ENCODE data around the gene TNNT1.

The TNNT1 gene

DNA sequence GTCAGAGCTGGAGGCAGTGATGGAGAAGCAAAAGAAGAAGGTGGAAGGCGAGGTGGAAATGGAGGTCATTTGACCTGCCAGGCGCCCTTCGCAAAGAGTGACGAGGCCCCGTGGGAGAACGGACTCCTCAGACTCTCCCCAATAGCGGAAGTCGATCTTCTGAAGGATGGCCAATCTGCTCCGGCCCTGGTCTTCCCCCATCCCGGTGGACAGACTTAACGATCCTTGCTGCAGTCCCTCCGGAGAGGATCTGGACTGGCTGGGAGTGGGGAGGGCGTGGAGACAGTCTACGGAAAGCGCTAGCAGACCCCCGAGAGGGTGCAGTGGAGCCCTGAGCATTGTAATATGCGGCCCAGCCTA lies 61.5 kb downstream of the TNNT1 start:
- DNase-seq = no peak

DNA sequence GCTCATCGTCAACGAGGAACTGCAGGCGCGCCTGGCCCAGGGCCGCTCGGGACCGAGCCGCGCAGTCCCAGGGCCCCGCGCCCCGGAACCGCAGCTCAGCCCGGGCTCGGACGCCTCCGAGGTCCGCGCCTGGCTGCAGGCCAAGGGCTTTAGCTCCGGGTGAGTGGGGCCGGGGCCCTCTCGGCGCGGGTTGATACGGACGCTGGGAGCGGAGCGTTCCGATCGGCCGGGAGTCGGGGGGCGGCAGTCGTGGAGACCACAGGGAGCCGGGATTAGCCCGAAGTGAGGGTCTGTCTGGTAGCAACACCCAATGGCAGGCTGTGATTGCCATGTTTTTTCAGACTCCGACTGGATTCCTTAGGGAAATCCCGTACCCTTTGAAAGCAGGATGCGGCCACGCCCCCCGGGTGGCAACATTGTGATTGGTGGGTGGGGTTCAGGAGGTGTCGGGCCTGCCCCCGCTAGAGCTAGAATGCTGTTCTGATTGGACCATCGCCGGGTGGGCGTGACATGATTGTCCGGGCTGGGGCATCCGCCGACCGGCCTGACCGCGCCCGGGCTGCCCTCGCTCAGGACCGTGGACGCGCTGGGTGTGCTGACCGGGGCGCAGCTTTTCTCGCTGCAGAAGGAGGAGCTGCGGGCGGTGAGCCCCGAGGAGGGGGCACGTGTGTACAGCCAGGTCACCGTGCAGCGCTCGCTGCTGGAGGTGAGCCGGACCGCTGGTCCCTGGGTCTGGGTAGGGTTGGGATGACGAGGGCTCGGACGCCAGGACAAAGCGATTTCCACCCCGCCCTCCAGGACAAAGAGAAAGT lies 62.1 kb downstream of the TNNT1 start:
- peak; percentile 64 for DNase-seq

DNA sequence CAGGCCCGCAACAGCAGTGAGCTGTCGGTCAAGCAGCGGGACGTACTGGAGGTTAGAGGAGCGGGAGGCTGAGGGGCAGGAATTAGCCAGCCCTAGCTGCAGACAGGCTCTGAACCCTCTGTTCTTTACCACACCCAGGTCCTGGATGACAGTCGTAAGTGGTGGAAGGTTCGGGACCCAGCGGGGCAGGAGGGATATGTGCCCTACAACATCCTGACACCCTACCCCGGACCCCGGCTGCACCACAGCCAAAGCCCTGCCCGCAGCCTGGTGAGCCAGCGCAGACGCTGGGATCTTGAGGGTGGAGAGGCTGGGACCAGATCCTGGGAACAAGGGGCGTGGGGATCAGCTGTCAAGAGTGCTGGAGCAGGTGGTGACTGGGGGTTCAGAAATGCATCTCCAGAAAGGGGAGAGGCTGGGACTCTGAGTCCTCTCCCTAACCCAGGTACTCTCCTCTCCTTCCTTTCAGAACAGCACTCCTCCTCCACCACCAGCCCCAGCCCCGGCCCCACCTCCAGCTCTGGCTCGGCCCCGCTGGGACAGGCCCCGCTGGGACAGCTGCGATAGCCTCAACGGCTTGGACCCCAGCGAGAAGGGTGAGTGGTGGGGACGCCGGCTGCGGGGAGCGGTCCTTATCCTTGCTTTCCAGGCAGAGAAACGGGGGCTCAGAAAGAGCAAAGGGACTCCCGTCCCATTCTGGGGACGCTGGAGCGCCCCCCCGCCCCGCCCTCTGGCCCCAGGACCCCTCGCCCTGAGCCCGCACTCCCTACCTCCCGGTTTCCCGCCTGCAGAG lies 62.9 kb downstream of the TNNT1 start:
- no peak for DNase-seq

DNA sequence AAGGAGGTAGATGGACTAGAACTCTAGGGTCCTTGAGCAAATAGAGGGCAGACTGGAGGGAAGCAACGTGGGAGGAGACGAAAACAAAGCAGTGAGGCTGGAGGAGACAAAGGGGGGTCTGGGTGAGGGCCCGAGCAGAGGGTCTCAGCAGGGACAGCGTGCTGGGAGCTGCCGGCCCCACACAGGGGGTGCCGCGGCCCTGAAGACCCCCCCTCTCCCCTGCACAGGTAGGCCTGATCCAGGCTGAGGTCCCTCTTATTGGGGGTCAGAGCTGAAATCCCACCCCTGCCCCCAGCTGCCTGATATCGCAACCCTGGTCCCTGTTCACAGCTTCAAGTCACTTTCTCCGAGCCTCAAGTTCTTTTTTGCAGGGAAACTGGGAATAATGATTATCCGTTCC lies 64.6 kb downstream of the TNNT1 start:
- DNase-seq = no peak

DNA sequence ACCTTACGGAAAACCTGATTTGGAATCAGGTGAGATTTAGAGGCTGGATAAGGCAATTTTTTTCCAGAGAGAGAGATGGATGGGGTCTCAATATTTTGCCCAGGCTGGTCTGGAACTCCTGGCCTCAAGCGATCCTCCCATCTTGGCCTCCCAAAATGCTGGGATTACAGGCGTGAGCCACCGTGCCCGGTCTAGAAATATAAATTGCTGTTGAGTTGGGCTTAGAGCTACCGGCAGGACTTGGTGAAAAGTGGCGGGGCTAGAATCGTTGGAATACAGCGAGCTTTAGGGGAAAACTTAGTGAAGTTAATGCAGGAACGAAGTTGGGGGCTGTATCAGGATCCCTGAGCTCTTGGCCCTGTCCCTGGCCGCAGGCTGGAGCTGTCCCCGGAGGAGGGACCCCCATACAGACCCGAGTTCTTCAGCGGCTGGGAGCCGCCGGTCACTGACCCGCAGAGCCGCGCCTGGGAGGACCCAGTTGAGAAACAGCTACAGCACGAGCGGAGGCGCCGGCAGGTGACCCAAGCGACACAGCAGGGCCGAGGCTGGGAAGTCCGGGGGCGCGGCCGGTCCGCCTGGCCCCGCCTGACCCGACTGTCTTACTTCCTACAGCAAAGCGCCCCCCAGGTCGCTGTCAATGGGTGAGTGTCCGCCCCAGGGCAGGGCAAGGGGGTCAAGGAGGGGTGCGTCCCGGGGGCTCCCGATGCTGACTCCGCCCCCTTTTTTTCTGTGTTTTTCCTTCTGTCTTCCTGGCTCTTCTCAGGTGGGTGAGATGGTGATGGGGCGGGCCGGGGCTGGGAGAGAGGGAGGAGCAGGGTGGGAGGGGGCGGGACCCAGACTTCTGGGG lies 65.8 kb downstream of the TNNT1 start:
- no peak for DNase-seq

Measured in CD4-positive, alpha-beta T cell treated with Interleukin-21 for 1 hour (primary cell).